GM12878 (cell line): Measurements from ENCODE around the gene PHF23. TPM values are rescaled to one million over a fixed set of nuclear protein-coding genes. Genes with fewer than 3 reads are reported as not detected.

Experiments used
- ASH2L ChIP-seq: fragments of 300-600, 200-600 bp; sonication (generic); IDR thresholded peaks from 2 replicates; pipeline ENCODE4 v1.6.1; 2017; ENCODE audit warnings: low read depth, mild to moderate bottlenecking, borderline replicate concordance
- CBX5 ChIP-seq: sonication (generic); IDR thresholded peaks from 2 replicates; pipeline ENCODE4 v1.6.1; 2016; ENCODE audit warnings: low read depth, moderate library complexity, mild to moderate bottlenecking, inconsistent platforms
- CEBPB ChIP-seq, 2 experiments: fragments of 150-350 bp in 1 of 2; IDR thresholded peaks; 2 replicates each; pipeline ENCODE4 v1.6.1; 2012 to 2014; ENCODE audit warnings: low read depth in 2 of 2, low read length in 2 of 2, borderline replicate concordance in 1 of 2, inconsistent platforms in 1 of 2
- FOXK2 ChIP-seq: fragments of 450-650 bp; IDR thresholded peaks from 2 replicates; pipeline ENCODE4 v1.6.1; 2017; ENCODE audit warnings: mild to moderate bottlenecking, moderate library complexity
- GABPA ChIP-seq: IDR thresholded peaks from 2 replicates; pipeline ENCODE4 v1.6.1; 2014; ENCODE audit warnings: antibody characterized with exemption, low read depth, mild to moderate bottlenecking, inconsistent platforms
- HDAC6 ChIP-seq: fragments of 200-600 bp; sonication (generic); IDR thresholded peaks from one replicate; pipeline ENCODE4 v1.8.0; 2017; ENCODE audit warnings: antibody characterized with exemption; ENCODE audit not compliant: unreplicated experiment
- IKZF2 ChIP-seq, 2 experiments: fragments of 450-650 bp; IDR thresholded peaks; 2 replicates each; pipeline ENCODE4 v1.6.1; 2017; ENCODE audit warnings: mild to moderate bottlenecking in 2 of 2, moderate library complexity in 2 of 2
- JUND ChIP-seq: IDR thresholded peaks from 2 replicates; pipeline ENCODE4 v1.6.1; 2012; ENCODE audit warnings: low read depth, mild to moderate bottlenecking, low read length, improper control_type of control experiment, moderate library complexity
- KLF5 ChIP-seq: fragments of 450-650 bp; IDR thresholded peaks from 2 replicates; pipeline ENCODE4 v1.6.1; 2014; ENCODE audit warnings: mild to moderate bottlenecking; ENCODE audit not compliant: partially characterized antibody
- MXI1 ChIP-seq: fragments of 150-350 bp; IDR thresholded peaks from 2 replicates; pipeline ENCODE4 v1.6.1; 2011; ENCODE audit warnings: low read depth, mild to moderate bottlenecking, inconsistent platforms, low read length, improper control_type of control experiment
- NBN ChIP-seq: fragments of 450-650 bp; IDR thresholded peaks from 2 replicates; pipeline ENCODE4 v1.6.1; 2016
- NFXL1 ChIP-seq: fragments of 450-650 bp; IDR thresholded peaks from 2 replicates; pipeline ENCODE4 v1.6.1; 2017; ENCODE audit warnings: antibody characterized with exemption, mild to moderate bottlenecking, borderline replicate concordance
- NFYA ChIP-seq: IDR thresholded peaks from 2 replicates; pipeline ENCODE4 v1.6.1; 2011; ENCODE audit warnings: low read depth, mild to moderate bottlenecking, low read length, improper control_type of control experiment, borderline replicate concordance
- NR2C1 ChIP-seq: fragments of 450-650 bp; IDR thresholded peaks from 2 replicates; pipeline ENCODE4 v1.6.1; 2017; ENCODE audit warnings: antibody characterized with exemption, mild to moderate bottlenecking, moderate library complexity
- PAX8 ChIP-seq: fragments of 450-650 bp; IDR thresholded peaks from 2 replicates; pipeline ENCODE4 v1.6.1; 2017; ENCODE audit warnings: mild to moderate bottlenecking, moderate library complexity
- PML ChIP-seq: IDR thresholded peaks from 2 replicates; pipeline ENCODE4 v1.6.1; 2012; ENCODE audit warnings: low read length, inconsistent platforms
- POU2F2 ChIP-seq: IDR thresholded peaks from 3 replicates; pipeline ENCODE4 v1.6.1; 2011; ENCODE audit warnings: low read depth, mild to moderate bottlenecking, low read length, borderline replicate concordance
- RCOR1 ChIP-seq: conservative IDR thresholded peaks from 2 replicates; pipeline ENCODE4 v1.6.1; 2012; ENCODE audit warnings: low read depth, low read length, improper control_type of control experiment
- SPI1 ChIP-seq: IDR thresholded peaks from 2 replicates; pipeline ENCODE4 v1.6.1; 2011; ENCODE audit warnings: low read depth, mild to moderate bottlenecking, low read length, moderate library complexity, borderline replicate concordance; ENCODE audit not compliant: insufficient read depth
- SREBF1 ChIP-seq: IDR thresholded peaks from 2 replicates; pipeline ENCODE4 v1.6.1; 2012; ENCODE audit warnings: mild to moderate bottlenecking, low read length
- TAF1 ChIP-seq: IDR thresholded peaks from 2 replicates; pipeline ENCODE4 v1.6.1; 2011; ENCODE audit warnings: mild to moderate bottlenecking, low read depth, low read length, borderline replicate concordance
- TBL1XR1 ChIP-seq: IDR thresholded peaks from 2 replicates; pipeline ENCODE4 v1.6.1; 2012; ENCODE audit warnings: low read depth, low read length, improper control_type of control experiment
- YBX1 ChIP-seq: fragments of 450-650 bp; IDR thresholded peaks from 2 replicates; pipeline ENCODE4 v1.6.1; 2016; ENCODE audit warnings: antibody characterized with exemption
- YY1 ChIP-seq: IDR thresholded peaks from 2 replicates; pipeline ENCODE4 v1.6.1; 2011; ENCODE audit warnings: low read depth, mild to moderate bottlenecking, low read length
- ZNF274 ChIP-seq: IDR thresholded peaks from one replicate; pipeline ENCODE4 v1.8.0; 2011; ENCODE audit not compliant: insufficient read length, insufficient read depth
- polyA plus RNA-seq, 11 experiments: library from polyadenylated mRNA; depleted of rRNA in 4 of 11; unstranded in 6 of 11; stranded (reverse) in 5 of 11; fragments of >200 nt; fragmentation: Nextera tagmentation in 4 of 11; fragmentation: Illumina TruSeq in 1 of 11; extraction: Ambion mirVana in 4 of 11; extraction: Trizol in 1 of 11; gene quantifications; 1 replicate in 1 of 11; 2 replicates in 10 of 11; pipeline versions ENCODE4 v1.2.1 to v1.2.3, GENCODE V29; 2011 to 2016; ENCODE audit warnings: inconsistent platforms in 2 of 11, missing spikeins in 2 of 11, low read depth in 1 of 11
- total RNA-seq, 4 experiments: library from RNA; depleted of rRNA in 3 of 4; stranded (reverse); fragments of >200 nt in 3 of 4; fragmentation: Illumina TruSeq in 1 of 4; extraction: Trizol in 1 of 4; gene quantifications; 2 replicates each; pipeline versions ENCODE4 v1.2.1 to v1.2.3, GENCODE V29; 2013 to 2021
- TF ChIP-seq, protein P1 (sequence below): fragments of 450-650 bp; IDR thresholded peaks from 2 replicates; pipeline ENCODE4 v1.6.1; 2017; ENCODE audit warnings: mild to moderate bottlenecking, low read depth, inconsistent platforms; ENCODE audit not compliant: poor library complexity, severe bottlenecking
- TF ChIP-seq, protein P2 (sequence below): fragments of 450-650 bp; IDR thresholded peaks from 2 replicates; pipeline ENCODE4 v1.6.1; 2017; ENCODE audit warnings: mild to moderate bottlenecking
- TF ChIP-seq, protein P3 (sequence below): IDR thresholded peaks from 2 replicates; pipeline ENCODE4 v1.6.1; 2011; ENCODE audit warnings: low read depth, low read length, improper control_type of control experiment, borderline replicate concordance

The PHF23 gene
- total and polyA plus RNA-seq, 10 of the 15 experiments (the other 5 are each of a cell fraction or from before 2014, with no cell fraction given), result 8.2 to 84.8 (median 32.6) TPM

DNA sequence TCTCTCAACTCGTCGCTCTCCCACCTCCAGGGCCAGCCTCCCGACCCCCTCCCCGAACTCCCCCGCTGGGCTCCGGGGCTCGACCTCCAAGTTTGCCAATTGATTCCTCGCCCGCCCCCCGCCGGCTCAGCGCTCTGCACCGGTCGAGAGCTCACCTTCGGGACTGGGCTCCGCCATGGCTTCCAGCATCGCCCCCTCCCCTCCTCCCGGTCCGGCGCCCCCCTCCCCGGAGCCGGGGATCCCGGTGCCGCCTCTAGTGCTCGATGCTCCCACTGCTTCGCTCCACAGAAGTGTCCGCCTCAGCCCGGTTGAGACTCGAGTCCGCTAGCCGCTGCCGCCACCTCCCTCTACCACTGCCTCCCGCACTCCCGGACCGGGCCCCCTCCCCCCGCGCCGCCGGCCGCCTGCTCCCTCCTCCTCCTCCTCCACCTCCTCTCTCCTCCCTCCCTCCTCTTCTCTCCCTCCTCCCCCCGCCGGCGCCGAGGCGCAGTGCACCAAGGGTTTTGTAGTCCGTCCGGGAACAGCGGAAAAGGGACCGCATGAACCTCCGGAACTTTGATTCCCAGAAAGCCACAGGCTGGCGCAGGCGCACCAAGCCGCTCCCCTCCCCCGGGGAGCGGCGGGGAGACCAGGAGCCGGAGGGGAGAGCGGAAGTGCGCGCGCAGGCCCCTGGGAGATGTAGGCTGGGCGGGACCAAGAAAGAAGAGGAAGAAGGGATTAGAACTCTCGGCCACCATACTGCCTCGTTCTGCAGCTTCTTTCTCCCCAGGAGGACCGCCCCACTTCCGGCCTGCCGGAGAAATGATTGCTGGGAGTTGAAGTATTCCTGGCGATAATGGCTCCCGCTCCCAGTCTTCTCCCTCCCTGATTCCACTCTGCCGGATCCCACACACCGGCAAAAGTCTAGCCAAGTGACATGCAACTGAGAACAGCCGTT, at the start of gene PHF23 (continued):
- peak; percentile 78 for TF ChIP-seq NR2C1
- TF ChIP-seq, protein P1, sequence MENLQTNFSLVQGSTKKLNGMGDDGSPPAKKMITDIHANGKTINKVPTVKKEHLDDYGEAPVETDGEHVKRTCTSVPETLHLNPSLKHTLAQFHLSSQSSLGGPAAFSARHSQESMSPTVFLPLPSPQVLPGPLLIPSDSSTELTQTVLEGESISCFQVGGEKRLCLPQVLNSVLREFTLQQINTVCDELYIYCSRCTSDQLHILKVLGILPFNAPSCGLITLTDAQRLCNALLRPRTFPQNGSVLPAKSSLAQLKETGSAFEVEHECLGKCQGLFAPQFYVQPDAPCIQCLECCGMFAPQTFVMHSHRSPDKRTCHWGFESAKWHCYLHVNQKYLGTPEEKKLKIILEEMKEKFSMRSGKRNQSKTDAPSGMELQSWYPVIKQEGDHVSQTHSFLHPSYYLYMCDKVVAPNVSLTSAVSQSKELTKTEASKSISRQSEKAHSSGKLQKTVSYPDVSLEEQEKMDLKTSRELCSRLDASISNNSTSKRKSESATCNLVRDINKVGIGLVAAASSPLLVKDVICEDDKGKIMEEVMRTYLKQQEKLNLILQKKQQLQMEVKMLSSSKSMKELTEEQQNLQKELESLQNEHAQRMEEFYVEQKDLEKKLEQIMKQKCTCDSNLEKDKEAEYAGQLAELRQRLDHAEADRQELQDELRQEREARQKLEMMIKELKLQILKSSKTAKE, result no peak
- TF ChIP-seq, protein P2, sequence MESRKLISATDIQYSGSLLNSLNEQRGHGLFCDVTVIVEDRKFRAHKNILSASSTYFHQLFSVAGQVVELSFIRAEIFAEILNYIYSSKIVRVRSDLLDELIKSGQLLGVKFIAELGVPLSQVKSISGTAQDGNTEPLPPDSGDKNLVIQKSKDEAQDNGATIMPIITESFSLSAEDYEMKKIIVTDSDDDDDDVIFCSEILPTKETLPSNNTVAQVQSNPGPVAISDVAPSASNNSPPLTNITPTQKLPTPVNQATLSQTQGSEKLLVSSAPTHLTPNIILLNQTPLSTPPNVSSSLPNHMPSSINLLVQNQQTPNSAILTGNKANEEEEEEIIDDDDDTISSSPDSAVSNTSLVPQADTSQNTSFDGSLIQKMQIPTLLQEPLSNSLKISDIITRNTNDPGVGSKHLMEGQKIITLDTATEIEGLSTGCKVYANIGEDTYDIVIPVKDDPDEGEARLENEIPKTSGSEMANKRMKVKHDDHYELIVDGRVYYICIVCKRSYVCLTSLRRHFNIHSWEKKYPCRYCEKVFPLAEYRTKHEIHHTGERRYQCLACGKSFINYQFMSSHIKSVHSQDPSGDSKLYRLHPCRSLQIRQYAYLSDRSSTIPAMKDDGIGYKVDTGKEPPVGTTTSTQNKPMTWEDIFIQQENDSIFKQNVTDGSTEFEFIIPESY, result no peak
- TF ChIP-seq HDAC6, result no peak
- no peak for TF ChIP-seq PAX8
- no peak; the same call in 1 of the 2 replicates for TF ChIP-seq PML
- no peak for TF ChIP-seq ASH2L
- peak; percentile 83 to 87 for TF ChIP-seq IKZF2 (IDR thresholded peaks at IDR 0.05)
- peak; percentile 100 for TF ChIP-seq NFXL1
- peak; percentile 95 for TF ChIP-seq GABPA
- 0 out of 3 replicates have a peak, but pooled peaks have one; percentile 35 for TF ChIP-seq POU2F2
- no peak for TF ChIP-seq NFYA
- no peak for TF ChIP-seq YBX1
- peak; percentile 81 for TF ChIP-seq SPI1
- TF ChIP-seq YY1, result peak; percentile 95
- TF ChIP-seq RCOR1, result no peak
- TF ChIP-seq FOXK2, result no peak
- TF ChIP-seq ZNF274, result no peak
- TF ChIP-seq, protein P3, sequence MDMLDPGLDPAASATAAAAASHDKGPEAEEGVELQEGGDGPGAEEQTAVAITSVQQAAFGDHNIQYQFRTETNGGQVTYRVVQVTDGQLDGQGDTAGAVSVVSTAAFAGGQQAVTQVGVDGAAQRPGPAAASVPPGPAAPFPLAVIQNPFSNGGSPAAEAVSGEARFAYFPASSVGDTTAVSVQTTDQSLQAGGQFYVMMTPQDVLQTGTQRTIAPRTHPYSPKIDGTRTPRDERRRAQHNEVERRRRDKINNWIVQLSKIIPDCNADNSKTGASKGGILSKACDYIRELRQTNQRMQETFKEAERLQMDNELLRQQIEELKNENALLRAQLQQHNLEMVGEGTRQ, result no peak
- TF ChIP-seq SREBF1, result peak; percentile 84
- TF ChIP-seq TBL1XR1, result peak; percentile 25; the same call in 1 of the 2 replicates
- no peak for TF ChIP-seq JUND
- no peak for TF ChIP-seq CEBPB (IDR thresholded peaks at IDR 0.05; ENCODE audit: borderline replicate concordance in 1 of 2, low read depth in 2 of 2, low read length in 2 of 2)
- 0 out of 2 replicates have a peak, but pooled peaks have one; percentile 13 for TF ChIP-seq TAF1
- peak; percentile 74 for TF ChIP-seq KLF5
- peak; percentile 51 for TF ChIP-seq MXI1
- no peak for TF ChIP-seq CBX5
- TF ChIP-seq NBN, result peak; percentile 83
